Fibroblast of pulmonary artery (primary cell): Measurements from ENCODE around the gene PLXNA4.

ENCODE experiments used
- DNase-seq: peaks from one replicate; pipeline ENCODE4 v3.0.0-alpha.2; 2010; ENCODE audit warnings: low read depth
- H3K4me3 ChIP-seq: replicated peaks from 2 replicates; pipeline ENCODE4 v1.5.1; 2011; ENCODE audit warnings: low read depth, mild to moderate bottlenecking, control low read depth, low read length, moderate library complexity
- CTCF ChIP-seq: IDR thresholded peaks from 2 replicates; pipeline ENCODE4 v1.5.1; 2011; ENCODE audit warnings: mild to moderate bottlenecking, control low read depth, low read length, inconsistent platforms; ENCODE audit errors: missing control alignments

The PLXNA4 gene

GRCh38 chr7:132500727-132501440 is 75.4 kb downstream of the PLXNA4 start:
- TF ChIP-seq CTCF = peak; percentile 72

GRCh38 chr7:132499487-132499886 is 76.8 kb downstream of the PLXNA4 start:
- TF ChIP-seq CTCF = no peak
- no peak for DNase-seq
- no peak overlapping the region for H3K4me3 ChIP-seq

More at GRCh38 chr7:132500727-132501440, 75.4 kb downstream of the PLXNA4 start:
- DNase-seq = peak; percentile 83
- no peak overlapping the region for H3K4me3 ChIP-seq

- H3K4me3 ChIP-seq = no peak overlapping the region
Observed at GRCh38 chr7:132499065-132499464, 77.2 kb downstream of the PLXNA4 start.

GRCh38 chr7:132498319-132498718 is 78.0 kb downstream of the PLXNA4 start:
- H3K4me3 ChIP-seq = no peak overlapping the region
- no peak for DNase-seq
- TF ChIP-seq CTCF = no peak

More at GRCh38 chr7:132499065-132499464, 77.2 kb downstream of the PLXNA4 start:
- no peak for DNase-seq
- TF ChIP-seq CTCF = no peak

- no peak for TF ChIP-seq CTCF
- no peak overlapping the region for H3K4me3 ChIP-seq
- DNase-seq = no peak
Observed at GRCh38 chr7:132497098-132497497, 79.2 kb downstream of the PLXNA4 start.

GRCh38 chr7:132495936-132496335 is 80.3 kb downstream of the PLXNA4 start:
- DNase-seq = no peak
- H3K4me3 ChIP-seq = no peak overlapping the region
- no peak for TF ChIP-seq CTCF

GRCh38 chr7:132494474-132494873 is 81.8 kb downstream of the PLXNA4 start:
- no peak for TF ChIP-seq CTCF
- no peak overlapping the region for H3K4me3 ChIP-seq
- DNase-seq = no peak
